GM06990 (cell line): ENCODE results near the gene DESI1.
"Not testable (repeated sequence)": the region's sequence is repeated elsewhere in the genome, so short reads cannot be mapped to it uniquely, and the experiment has no call there.

Experiments
- DNase-seq: peaks from one replicate; pipeline ENCODE4 v3.0.0-alpha.2; 2011; ENCODE audit not compliant: insufficient read length; ENCODE audit errors: extremely low read depth
- H3K27me3 ChIP-seq: replicated peaks from 2 replicates; pipeline ENCODE4 v1.6.0; 2011; ENCODE audit warnings: low read length; ENCODE audit not compliant: control insufficient read depth, insufficient read depth
- H3K36me3 ChIP-seq: 2 replicates; pipeline ENCODE4 v1.5.1; 2011; ENCODE audit warnings: low read length; ENCODE audit not compliant: control insufficient read depth, insufficient read depth
- H3K4me3 ChIP-seq: replicated peaks from 2 replicates; pipeline ENCODE4 v1.5.1; 2011; ENCODE audit warnings: low read depth, mild to moderate bottlenecking, control low read depth, low read length
- TF ChIP-seq, protein P1 (sequence below): IDR thresholded peaks from 2 replicates; pipeline ENCODE4 v1.5.1; 2011; ENCODE audit warnings: low read length, control low read depth, mild to moderate bottlenecking, inconsistent platforms; ENCODE audit not compliant: insufficient read depth, poor library complexity, severe bottlenecking

The DESI1 gene

DNA sequence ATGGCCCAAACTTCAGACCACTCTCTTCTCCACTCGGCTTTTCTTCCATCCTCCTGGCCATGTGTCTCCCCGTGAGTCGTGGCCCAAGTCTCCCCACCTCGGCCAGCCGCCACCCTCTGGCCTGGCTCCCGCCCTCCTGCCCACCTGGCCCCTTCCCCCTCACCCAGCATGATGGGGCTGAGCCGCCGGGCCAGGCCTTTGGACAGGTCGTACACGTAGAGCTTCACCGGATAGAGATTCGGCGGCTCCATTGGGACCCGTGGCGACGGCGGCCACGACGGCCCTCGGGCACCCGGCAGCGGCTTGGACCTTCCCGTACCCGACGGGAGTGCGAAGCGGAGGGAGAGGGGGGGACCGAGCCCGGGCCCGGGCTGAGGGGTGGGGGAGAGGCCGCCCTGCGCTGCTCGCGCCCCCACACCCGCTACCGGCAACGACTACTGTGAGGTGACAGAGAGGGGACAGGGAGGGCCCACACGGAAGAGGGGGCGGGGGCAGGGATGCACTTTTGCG lies at the start of gene DESI1:
TSS of gene DESI1 (minus strand) at position 455 of the 510 bp plus-strand sequence. CDS start at position 251, 204 bp downstream.
- Histone ChIP-seq H3K4me3 (peak within 1 kb of the TSS; percentile 99), H3K27me3 (no peaks in the 10 kb centered on the region), H3K36me3 (peaks cover 6% of the 10 kb centered on the region)
- no peak for DNase-seq
- TF ChIP-seq, protein P1, sequence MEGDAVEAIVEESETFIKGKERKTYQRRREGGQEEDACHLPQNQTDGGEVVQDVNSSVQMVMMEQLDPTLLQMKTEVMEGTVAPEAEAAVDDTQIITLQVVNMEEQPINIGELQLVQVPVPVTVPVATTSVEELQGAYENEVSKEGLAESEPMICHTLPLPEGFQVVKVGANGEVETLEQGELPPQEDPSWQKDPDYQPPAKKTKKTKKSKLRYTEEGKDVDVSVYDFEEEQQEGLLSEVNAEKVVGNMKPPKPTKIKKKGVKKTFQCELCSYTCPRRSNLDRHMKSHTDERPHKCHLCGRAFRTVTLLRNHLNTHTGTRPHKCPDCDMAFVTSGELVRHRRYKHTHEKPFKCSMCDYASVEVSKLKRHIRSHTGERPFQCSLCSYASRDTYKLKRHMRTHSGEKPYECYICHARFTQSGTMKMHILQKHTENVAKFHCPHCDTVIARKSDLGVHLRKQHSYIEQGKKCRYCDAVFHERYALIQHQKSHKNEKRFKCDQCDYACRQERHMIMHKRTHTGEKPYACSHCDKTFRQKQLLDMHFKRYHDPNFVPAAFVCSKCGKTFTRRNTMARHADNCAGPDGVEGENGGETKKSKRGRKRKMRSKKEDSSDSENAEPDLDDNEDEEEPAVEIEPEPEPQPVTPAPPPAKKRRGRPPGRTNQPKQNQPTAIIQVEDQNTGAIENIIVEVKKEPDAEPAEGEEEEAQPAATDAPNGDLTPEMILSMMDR: no peak

GRCh38 chr22:41668971-41669911 lies 48.4 kb upstream of the DESI1 start:
- TF ChIP-seq, protein P1: no peak
- no peaks in the 10 kb centered on the region for H3K27me3 ChIP-seq
- H3K4me3 ChIP-seq: no peak overlapping the region
- DNase-seq: no peak
- H3K36me3 ChIP-seq: peaks cover 5% of the 10 kb centered on the region

DNA sequence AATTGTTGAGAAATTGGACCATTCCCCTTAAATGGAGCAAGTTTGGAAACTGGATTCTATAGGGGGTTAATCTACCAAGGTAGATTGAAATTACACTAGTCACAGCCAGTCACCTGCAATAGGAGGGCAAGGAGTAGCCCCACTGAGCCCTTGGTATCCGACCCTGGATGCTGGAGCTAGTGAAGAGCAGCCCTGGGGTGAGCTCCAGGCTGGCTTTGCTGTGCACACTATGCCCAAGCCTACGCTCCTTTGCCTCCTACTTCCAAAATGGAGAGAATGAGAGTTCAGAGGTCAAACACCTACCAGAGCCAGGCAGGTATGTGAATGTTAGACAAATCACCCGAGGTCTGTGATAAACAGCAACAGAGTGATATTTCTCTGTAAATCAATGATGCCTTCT lies 44.1 kb upstream of the DESI1 start:
- no peak for DNase-seq

DNA sequence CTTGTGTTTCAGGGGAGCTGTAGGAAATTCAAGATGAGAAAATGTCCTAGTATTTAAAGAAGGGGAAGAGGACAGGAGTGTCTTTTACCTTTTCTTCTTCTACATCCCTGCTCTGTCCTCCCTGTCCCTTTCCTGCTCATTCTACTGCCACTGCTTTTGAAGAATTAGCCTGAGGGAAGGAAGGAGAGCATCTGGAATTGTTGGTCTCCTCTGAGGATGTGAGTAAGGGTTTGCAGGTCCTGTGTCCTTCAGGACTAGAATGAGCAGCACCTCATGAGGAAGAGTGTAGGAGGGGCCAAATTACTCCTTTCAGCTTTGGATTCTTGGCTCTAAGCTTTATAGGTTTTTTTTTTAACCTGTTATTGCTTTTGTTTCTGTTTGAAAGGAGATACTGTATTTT lies 43.6 kb upstream of the DESI1 start:
- no peak overlapping the region for H3K4me3 ChIP-seq
- no peak for DNase-seq
- H3K27me3 ChIP-seq: no peaks in the 10 kb centered on the region
- TF ChIP-seq, protein P1: no peak
- H3K36me3 ChIP-seq: peaks cover 14% of the 10 kb centered on the region

More for the DNA sequence above, 44.1 kb upstream of the DESI1 start:
- Histone ChIP-seq H3K36me3 (peaks cover 13% of the 10 kb centered on the region), H3K27me3 (no peaks in the 10 kb centered on the region), H3K4me3 (no peak overlapping the region)
- TF ChIP-seq, protein P1: no peak

GRCh38 chr22:41663594-41663993 lies 42.8 kb upstream of the DESI1 start:
- H3K36me3 ChIP-seq: peaks cover 18% of the 10 kb centered on the region
- H3K4me3 ChIP-seq, H3K27me3 ChIP-seq, DNase-seq: not testable (repeated sequence)

DNA sequence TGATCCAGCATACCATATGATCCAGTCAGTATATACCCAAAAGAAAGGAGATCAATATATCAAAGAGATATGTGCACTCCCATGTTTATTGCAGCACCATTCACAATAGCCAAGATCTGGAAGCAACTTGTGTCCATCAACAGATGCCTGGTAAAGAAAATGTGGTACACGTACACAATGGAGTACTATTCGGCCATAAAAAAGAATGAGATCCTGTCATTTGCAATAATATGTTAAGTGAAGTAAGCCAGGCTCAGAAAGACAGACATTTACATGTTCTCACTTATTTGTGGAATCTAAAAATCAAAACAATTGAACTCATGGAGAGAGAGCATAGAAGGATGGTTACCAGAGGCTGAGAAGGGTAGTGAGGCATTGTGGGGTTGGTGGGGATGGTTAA lies 40.9 kb upstream of the DESI1 start:
- Histone ChIP-seq H3K4me3 (no peak overlapping the region), H3K36me3 (peaks cover 25% of the 10 kb centered on the region), H3K27me3 (no peaks in the 10 kb centered on the region)
- TF ChIP-seq, protein P1: no peak
- no peak for DNase-seq
